ENCODE results near the gene NCKAP5.

The NCKAP5 gene

GRCh38 chr2:133498662-133499585, 69.3 kb downstream of the NCKAP5 start:
- DNase-seq (ENCODE audit: low read depth in 1 of 2, low spot score in 1 of 2), result no peak

GRCh38 chr2:133497951-133498565, 70.2 kb downstream of the NCKAP5 start:
- no peak for DNase-seq (ENCODE audit: low read depth in 1 of 2, low spot score in 1 of 2)

- no peak for DNase-seq (ENCODE audit: low read depth in 1 of 2, low spot score in 1 of 2)
These were observed 70.9 kb downstream of the NCKAP5 start for GRCh38 chr2:133497270-133497893.

- DNase-seq (ENCODE audit: low read depth in 1 of 2, low spot score in 1 of 2), result no peak
These were observed 71.6 kb downstream of the NCKAP5 start for GRCh38 chr2:133496501-133497269.

- DNase-seq (ENCODE audit: low read depth in 1 of 2, low spot score in 1 of 2), result no peak
These were observed 73.0 kb downstream of the NCKAP5 start for GRCh38 chr2:133495226-133495625.

- no peak for DNase-seq (ENCODE audit: low read depth in 1 of 2, low spot score in 1 of 2)
These were observed 75.4 kb downstream of the NCKAP5 start for GRCh38 chr2:133492719-133493380.

GRCh38 chr2:133490411-133490980, 77.8 kb downstream of the NCKAP5 start:
- DNase-seq (ENCODE audit: low read depth in 1 of 2, low spot score in 1 of 2), result no peak

GRCh38 chr2:133489641-133490410, 78.4 kb downstream of the NCKAP5 start:
- no peak for DNase-seq (ENCODE audit: low read depth in 1 of 2, low spot score in 1 of 2)

- DNase-seq (ENCODE audit: low read depth in 1 of 2, low spot score in 1 of 2), result no peak
These were observed 79.1 kb downstream of the NCKAP5 start for GRCh38 chr2:133489146-133489545.

- DNase-seq (ENCODE audit: low read depth in 1 of 2, low spot score in 1 of 2), result no peak
These were observed 81.5 kb downstream of the NCKAP5 start for GRCh38 chr2:133486771-133487191.

GRCh38 chr2:133485868-133486267, 82.4 kb downstream of the NCKAP5 start:
- no peak for DNase-seq (ENCODE audit: low read depth in 1 of 2, low spot score in 1 of 2)

- DNase-seq (ENCODE audit: low read depth in 1 of 2, low spot score in 1 of 2), result no peak
These were observed 83.5 kb downstream of the NCKAP5 start for GRCh38 chr2:133484784-133485183.

GRCh38 chr2:133484106-133484505, 84.2 kb downstream of the NCKAP5 start:
- no peak for DNase-seq (ENCODE audit: low read depth in 1 of 2, low spot score in 1 of 2)

GRCh38 chr2:133483181-133483580, 85.1 kb downstream of the NCKAP5 start:
- no peak for DNase-seq (ENCODE audit: low read depth in 1 of 2, low spot score in 1 of 2)

- no peak for DNase-seq (ENCODE audit: low read depth in 1 of 2, low spot score in 1 of 2)
These were observed 87.4 kb downstream of the NCKAP5 start for GRCh38 chr2:133480707-133481429.

- DNase-seq (ENCODE audit: low read depth in 1 of 2, low spot score in 1 of 2), result no peak
These were observed 90.7 kb downstream of the NCKAP5 start for GRCh38 chr2:133477616-133477990.

GRCh38 chr2:133476931-133477615, 91.2 kb downstream of the NCKAP5 start:
- DNase-seq (ENCODE audit: low read depth in 1 of 2, low spot score in 1 of 2), result no peak

- DNase-seq (ENCODE audit: low read depth in 1 of 2, low spot score in 1 of 2), result no peak
These were observed 92.0 kb downstream of the NCKAP5 start for GRCh38 chr2:133476286-133476685.

All from activated CD4-positive, alpha-beta T cell treated with anti-CD3 and anti-CD28 coated beads, Interleukin-2, amount 50 U/mL, for 24 hours (primary cell).